ENCODE results near the gene SLC25A23.

SLC25A23 gene

DNA sequence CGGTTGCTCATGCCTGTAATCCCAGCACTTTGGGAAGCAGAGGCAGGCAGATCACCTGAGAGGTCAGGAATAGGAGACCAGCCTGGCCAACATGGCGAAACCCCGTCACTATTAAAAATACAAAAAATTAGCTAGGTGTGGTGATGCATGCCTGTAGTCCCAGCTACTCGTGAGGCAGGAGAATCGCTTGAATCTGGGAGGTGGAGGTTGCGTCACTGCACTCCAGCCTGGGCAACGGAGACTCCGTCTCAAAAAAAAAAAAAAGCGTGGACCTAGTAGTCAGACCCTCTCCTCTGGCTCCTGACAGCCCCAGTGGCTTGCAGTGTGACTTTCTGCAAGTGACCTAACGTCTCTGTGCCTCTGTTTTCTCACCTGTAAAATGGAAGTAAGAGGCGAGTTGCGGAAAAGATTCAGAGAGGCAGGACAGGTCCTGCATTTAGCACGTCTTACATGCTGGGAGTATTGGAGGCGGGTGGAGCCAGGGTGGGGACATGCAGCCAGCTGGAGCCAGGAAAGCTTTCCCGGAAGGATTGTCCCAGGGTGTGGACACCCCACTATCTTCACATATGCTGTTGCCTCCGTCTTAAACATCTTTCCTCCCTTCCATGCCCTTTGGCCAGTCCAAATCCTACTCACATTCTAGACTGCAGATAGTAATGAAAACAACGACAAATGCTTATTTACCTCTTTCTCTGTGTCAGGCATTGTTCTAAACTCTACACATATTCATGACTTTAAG, 39.6 kb upstream of the SLC25A23 start:
- no peak for DNase-seq (ENCODE audit: low read depth)
- TF ChIP-seq, protein P1, sequence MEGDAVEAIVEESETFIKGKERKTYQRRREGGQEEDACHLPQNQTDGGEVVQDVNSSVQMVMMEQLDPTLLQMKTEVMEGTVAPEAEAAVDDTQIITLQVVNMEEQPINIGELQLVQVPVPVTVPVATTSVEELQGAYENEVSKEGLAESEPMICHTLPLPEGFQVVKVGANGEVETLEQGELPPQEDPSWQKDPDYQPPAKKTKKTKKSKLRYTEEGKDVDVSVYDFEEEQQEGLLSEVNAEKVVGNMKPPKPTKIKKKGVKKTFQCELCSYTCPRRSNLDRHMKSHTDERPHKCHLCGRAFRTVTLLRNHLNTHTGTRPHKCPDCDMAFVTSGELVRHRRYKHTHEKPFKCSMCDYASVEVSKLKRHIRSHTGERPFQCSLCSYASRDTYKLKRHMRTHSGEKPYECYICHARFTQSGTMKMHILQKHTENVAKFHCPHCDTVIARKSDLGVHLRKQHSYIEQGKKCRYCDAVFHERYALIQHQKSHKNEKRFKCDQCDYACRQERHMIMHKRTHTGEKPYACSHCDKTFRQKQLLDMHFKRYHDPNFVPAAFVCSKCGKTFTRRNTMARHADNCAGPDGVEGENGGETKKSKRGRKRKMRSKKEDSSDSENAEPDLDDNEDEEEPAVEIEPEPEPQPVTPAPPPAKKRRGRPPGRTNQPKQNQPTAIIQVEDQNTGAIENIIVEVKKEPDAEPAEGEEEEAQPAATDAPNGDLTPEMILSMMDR (conservative IDR thresholded peaks at IDR 0.05; ENCODE audit: control insufficient read depth, insufficient read depth, low read depth, low read length), result no peak
- H3K4me3 ChIP-seq (ENCODE audit: control insufficient read depth, low read depth, low read length), result no peak overlapping the region

DNA sequence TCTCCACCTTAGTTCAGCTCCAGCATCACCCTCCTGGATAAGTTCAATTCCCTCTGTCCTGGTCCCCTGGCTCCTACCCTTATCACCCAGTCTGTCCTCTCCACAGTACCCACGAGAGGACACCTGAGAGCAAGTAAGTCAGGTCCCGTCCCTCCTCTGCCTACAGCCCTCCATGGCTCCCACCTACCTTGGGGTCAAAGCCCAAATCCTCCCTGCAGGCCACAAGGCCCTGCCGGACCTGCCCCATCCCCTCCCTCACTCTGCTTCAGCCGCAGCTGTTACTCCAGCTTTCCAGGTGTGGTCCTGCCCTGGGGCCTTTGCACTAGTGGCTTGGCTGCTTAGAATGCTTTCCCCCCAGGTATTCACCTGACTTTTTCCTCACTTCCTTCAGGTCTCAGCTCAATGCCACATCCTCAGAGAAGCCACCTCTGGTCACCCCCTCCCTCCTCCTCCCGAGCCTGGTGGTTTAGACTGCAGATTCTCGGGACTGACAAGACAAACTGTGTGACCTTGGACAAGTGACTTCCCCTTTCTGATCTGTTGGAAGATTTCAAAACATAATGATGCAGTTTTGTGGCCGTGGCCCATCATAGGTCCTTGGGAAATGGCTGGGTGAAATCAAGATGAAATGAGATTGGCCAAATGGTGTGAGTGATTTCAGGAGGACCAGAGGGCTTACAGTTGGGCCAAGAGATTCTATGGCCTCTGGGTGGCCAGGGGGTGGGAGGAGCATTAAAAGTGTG, 38.9 kb upstream of the SLC25A23 start:
- no peak for DNase-seq (ENCODE audit: low read depth)
- H3K4me3 ChIP-seq (ENCODE audit: control insufficient read depth, low read depth, low read length), result no peak overlapping the region
- TF ChIP-seq, protein P1 (conservative IDR thresholded peaks at IDR 0.05; ENCODE audit: control insufficient read depth, insufficient read depth, low read depth, low read length), result no peak

DNA sequence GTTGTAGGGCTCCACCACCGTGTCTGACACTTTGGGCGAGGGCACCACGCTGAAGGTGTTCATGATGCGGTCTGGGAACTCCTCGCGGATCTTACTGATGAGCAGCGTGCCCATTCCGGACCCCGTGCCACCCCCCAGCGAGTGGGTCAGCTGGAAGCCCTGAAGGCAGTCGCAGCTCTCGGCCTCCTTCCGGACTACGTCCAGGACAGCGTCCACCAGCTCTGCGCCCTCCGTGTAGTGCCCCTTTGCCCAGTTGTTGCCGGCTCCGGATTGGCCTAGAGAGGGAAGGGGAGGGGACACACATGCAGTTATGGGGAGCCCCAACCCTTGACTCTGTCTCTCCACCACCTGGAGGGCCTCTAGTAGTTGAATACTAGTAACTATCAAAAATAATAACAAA, 36.4 kb upstream of the SLC25A23 start:
- TF ChIP-seq, protein P1 (conservative IDR thresholded peaks at IDR 0.05; ENCODE audit: control insufficient read depth, insufficient read depth, low read depth, low read length), result no peak
- no peak for DNase-seq (ENCODE audit: low read depth)

DNA sequence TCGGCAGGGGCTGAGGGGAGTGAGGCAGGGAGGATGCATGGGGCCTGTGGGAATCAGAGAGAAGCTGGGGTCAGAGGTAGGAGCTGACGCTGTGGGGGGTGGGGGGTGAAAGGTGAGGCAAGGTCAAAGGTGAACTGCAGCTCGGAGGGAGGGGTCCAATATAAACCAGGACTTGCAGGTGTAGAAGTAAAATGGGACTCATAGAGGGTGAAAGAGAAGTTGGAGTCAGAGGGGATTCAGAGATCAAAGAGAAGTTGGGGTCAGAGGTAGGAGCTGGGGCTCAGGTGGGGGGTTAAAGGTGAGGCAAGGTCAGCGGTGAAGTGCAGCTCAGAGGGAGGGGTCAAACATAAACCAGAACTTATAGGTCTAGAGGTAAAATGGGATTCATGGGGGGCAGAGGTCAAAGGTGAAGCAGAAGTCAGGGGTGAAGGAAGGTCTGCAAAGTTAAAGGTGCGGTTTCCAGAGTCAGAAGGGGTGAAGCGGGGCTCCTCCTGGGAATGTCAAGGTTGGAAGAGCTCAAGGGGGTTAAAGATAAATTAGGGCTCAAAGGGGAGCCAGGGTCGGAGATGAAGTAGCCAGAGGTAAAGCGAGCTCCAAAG, 34.9 kb upstream of the SLC25A23 start:
- TF ChIP-seq, protein P1 (conservative IDR thresholded peaks at IDR 0.05; ENCODE audit: control insufficient read depth, insufficient read depth, low read depth, low read length), result no peak
- no peak overlapping the region for H3K4me3 ChIP-seq (ENCODE audit: control insufficient read depth, low read depth, low read length)
- no peak for DNase-seq (ENCODE audit: low read depth)

More for the DNA sequence above, 36.4 kb upstream of the SLC25A23 start:
- H3K4me3 ChIP-seq (ENCODE audit: control insufficient read depth, low read depth, low read length), result no peak overlapping the region

DNA sequence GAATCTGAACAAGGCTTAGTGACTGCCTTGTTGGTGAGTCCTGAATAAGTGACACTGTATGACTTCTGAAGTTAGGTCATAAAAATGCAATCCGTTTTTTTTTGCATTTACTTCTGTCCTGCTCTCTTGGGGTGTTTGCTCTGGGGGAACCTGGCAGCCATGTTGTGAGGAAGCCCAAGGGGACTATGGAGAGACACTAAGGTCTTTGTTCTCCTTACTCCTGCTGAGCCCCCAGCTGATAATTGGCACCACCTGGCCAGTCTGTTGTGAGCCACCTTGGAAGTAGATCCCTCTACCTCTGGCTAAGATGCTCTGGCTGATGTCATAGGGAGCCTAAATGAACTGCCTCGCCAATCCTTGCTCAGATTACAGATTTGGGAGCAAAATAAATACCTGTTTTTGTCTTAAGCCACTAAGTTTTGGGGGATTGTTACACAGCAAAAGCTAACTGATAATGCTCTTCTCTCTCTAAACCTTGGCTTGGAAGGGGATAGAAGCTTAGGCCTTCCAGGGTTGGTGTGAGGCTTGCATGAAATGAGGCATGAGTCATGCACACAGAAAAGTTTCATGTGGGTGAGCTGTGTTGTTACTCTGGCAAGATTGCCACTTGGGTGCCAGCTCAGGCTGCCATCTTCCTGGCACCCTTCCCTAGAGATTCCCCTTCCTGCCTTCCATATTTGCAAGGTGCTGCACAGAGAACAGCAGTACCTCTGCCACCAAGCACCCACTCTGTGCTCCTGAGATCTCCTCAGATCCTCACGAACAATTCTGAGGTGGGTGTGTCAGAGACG, 32.4 kb upstream of the SLC25A23 start:
- DNase-seq (ENCODE audit: low read depth), result no peak
- no peak overlapping the region for H3K4me3 ChIP-seq (ENCODE audit: control insufficient read depth, low read depth, low read length)
- TF ChIP-seq, protein P1 (conservative IDR thresholded peaks at IDR 0.05; ENCODE audit: control insufficient read depth, insufficient read depth, low read depth, low read length), result no peak

DNA sequence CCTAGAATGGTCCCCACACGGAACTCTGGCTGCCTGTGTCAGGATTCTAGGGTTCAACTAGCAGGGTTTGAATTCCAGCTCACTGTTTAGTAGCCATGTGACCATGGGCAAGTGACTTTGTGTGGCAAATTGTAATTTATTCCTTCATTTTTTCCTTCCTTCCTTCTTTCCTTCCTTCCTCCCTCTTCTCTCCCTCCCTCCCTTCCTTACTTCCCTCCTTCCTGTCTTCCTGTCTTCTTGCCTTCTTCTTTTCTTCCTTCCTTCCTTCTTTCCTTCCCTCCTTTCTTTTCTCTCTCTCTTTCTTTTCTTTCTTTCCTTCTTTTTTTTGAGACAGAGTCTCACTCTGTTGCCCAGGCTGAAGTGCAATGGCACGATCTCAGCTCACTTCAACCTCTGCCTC, 30.5 kb upstream of the SLC25A23 start:
- TF ChIP-seq, protein P1 (conservative IDR thresholded peaks at IDR 0.05; ENCODE audit: control insufficient read depth, insufficient read depth, low read depth, low read length), result no peak
- no peak overlapping the region for H3K4me3 ChIP-seq (ENCODE audit: control insufficient read depth, low read depth, low read length)
- DNase-seq (ENCODE audit: low read depth), result no peak
